B cell (primary cell): Measurements from ENCODE around the gene ESYT1. TPM values are rescaled to one million over a fixed set of nuclear protein-coding genes. Genes with fewer than 3 reads are reported as not detected.

Source experiments
- ATAC-seq: fragments of 200-7000 bp; cut with Tn5 transposase; one replicate; pipeline ENCODE4 v1.10.0; 2021; ENCODE audit warnings: low read depth, mild to moderate bottlenecking, moderate number of reproducible peaks, moderate library complexity
- CTCF ChIA-PET: fragments of 350-600 bp; sonication (Branson Sonifier 250); formaldehyde crosslinking; loops from one replicate; lab custom pipeline; 2021; ENCODE audit warnings: antibody characterized with exemption, inconsistent platforms; lab: Charles Lee
- POLR2A ChIA-PET: fragments of 350-600 bp; sonication (Branson Sonifier 250); formaldehyde crosslinking; loops from one replicate; lab custom pipeline; 2021; ENCODE audit warnings: antibody characterized with exemption; lab: Charles Lee
- DNase-seq: peaks from one replicate; pipeline ENCODE4 v3.0.0; 2013
- H2AFZ ChIP-seq: 2 replicates; pipeline ENCODE4 v1.6.1; 2012; ENCODE audit warnings: mild to moderate bottlenecking, low read depth, low read length; ENCODE audit not compliant: insufficient read depth, poor library complexity, severe bottlenecking
- H3K27ac ChIP-seq, 2 donors: 1 replicate in 1 of 2; 2 replicates in 1 of 2; pipeline ENCODE4 v1.5.1; 2012 to 2013; ENCODE audit warnings: low read length in 2 of 2, mild to moderate bottlenecking in 2 of 2, moderate library complexity in 1 of 2
- H3K27me3 ChIP-seq, 4 experiments: fragments of 200-600 bp in 1 of 4; sonication (generic) in 1 of 4; replicated peaks in 1 of 4; 1 replicate in 2 of 4; 2 replicates in 2 of 4; pipeline versions ENCODE4 v1.6.1 to v1.7.0; 2013 to 2016; ENCODE audit warnings: low read length in 3 of 4, mild to moderate bottlenecking in 2 of 4, mixed read lengths in 1 of 4, moderate library complexity in 1 of 4; ENCODE audit not compliant: insufficient read depth in 4 of 4, control insufficient read depth in 3 of 4; ENCODE audit errors: control extremely low read depth in 1 of 4
- H3K36me3 ChIP-seq, 2 experiments: replicated peaks in 1 of 2; 1 replicate in 1 of 2; 2 replicates in 1 of 2; pipeline versions ENCODE4 v1.6.1 to v1.7.1; 2013; ENCODE audit warnings: low read length in 1 of 2; ENCODE audit not compliant: insufficient read depth in 2 of 2, control insufficient read depth in 1 of 2; ENCODE audit errors: control extremely low read depth in 1 of 2, extremely low read depth in 1 of 2
- H3K4me1 ChIP-seq, 2 donors: fragments of 200-600 bp in 1 of 2; sonication (generic) in 1 of 2; 1 replicate in 1 of 2; 2 replicates in 1 of 2; pipeline versions ENCODE4 v1.5.1 to v1.6.1; 2013 to 2017; ENCODE audit warnings: low read length in 2 of 2; ENCODE audit not compliant: control insufficient read depth in 2 of 2, insufficient read depth in 2 of 2
- H3K4me2 ChIP-seq: replicated peaks from 2 replicates; pipeline ENCODE3; 2012; ENCODE audit warnings: mild to moderate bottlenecking, low read depth, low read length; ENCODE audit not compliant: poor library complexity, severe bottlenecking
- H3K4me3 ChIP-seq, 5 experiments: fragments of 200-600 bp in 1 of 5; sonication (generic) in 1 of 5; 1 replicate in 3 of 5; 2 replicates in 2 of 5; pipeline versions ENCODE4 v1.5.1 to v1.7.0; 2011 to 2016; ENCODE audit warnings: low read length in 4 of 5, mild to moderate bottlenecking in 4 of 5, low read depth in 2 of 5, control low read depth in 1 of 5, moderate library complexity in 1 of 5; ENCODE audit not compliant: insufficient read depth in 1 of 5; ENCODE audit errors: control extremely low read depth in 1 of 5, extremely low read depth in 1 of 5
- H3K79me2 ChIP-seq: fragments of 200-600 bp; sonication (generic); one replicate; pipeline ENCODE4 v1.6.0; 2016; ENCODE audit warnings: low read length; ENCODE audit not compliant: control insufficient read depth, insufficient read depth
- H3K9ac ChIP-seq: fragments of 200-600 bp; sonication (generic); 2 replicates; pipeline ENCODE4 v1.6.1; 2017; ENCODE audit warnings: mild to moderate bottlenecking, low read length, moderate library complexity
- H3K9me3 ChIP-seq, 3 donors: one replicate each; pipeline versions ENCODE4 v1.6.1 to v1.7.1; 2013; ENCODE audit warnings: low read length in 2 of 3; ENCODE audit not compliant: control insufficient read depth in 2 of 3, insufficient read depth in 1 of 3; ENCODE audit errors: control extremely low read depth in 1 of 3
- H4K20me1 ChIP-seq: 2 replicates; pipeline ENCODE4 v1.6.0; 2012; ENCODE audit warnings: mild to moderate bottlenecking, low read length; ENCODE audit not compliant: insufficient read depth, control insufficient read depth, poor library complexity, severe bottlenecking
- H3K27ac Mint-ChIP-seq: one replicate; pipeline ENCODE4 v1.8.0; 2021; ENCODE audit warnings: mixed read lengths
- H3K27me3 Mint-ChIP-seq: one replicate; pipeline ENCODE4 v1.8.0; 2021; ENCODE audit warnings: mixed read lengths
- H3K4me1 Mint-ChIP-seq: one replicate; pipeline ENCODE4 v1.8.0; 2021; ENCODE audit warnings: mixed read lengths
- H3K4me3 Mint-ChIP-seq: one replicate; pipeline ENCODE4 v1.8.0; 2021; ENCODE audit warnings: mixed read lengths
- H3K9me3 Mint-ChIP-seq: one replicate; pipeline ENCODE4 v1.8.0; 2022; ENCODE audit warnings: mixed read lengths; ENCODE audit not compliant: insufficient read depth
- CTCF ChIP-seq: fragments of 200-600 bp; IDR thresholded peaks from one replicate; pipeline ENCODE4 v1.8.0; 2022; ENCODE audit warnings: antibody characterized with exemption, mild to moderate bottlenecking
- EZH2 ChIP-seq: IDR thresholded peaks from 2 replicates; pipeline ENCODE4 v1.6.1; 2012; ENCODE audit warnings: borderline replicate concordance, low read depth, mild to moderate bottlenecking, moderate library complexity, low read length; ENCODE audit not compliant: insufficient read depth, poor library complexity, severe bottlenecking
- WGBS: methylation state at CpG from one replicate; pipeline ENCODE4 v1.1.5; 2013; ENCODE audit warnings: missing lambda C conversion rate; ENCODE audit not compliant: insufficient coverage; 5-methylcytosine and 5-hydroxymethylcytosine counted together
- intact Hi-C: fragments of 100-400 bp; cut with micrococcal nuclease; formaldehyde crosslinking; loops from one replicate; pipeline ENCODE4 v1.10.0; 2022
- polyA plus RNA-seq: library from polyadenylated mRNA; depleted of rRNA; stranded (reverse); fragments of >200 nt; gene quantifications from 2 replicates; pipeline ENCODE4 v1.2.3, GENCODE V29; 2012
- total RNA-seq, 2 donors: library from RNA; stranded (reverse); fragments of 120-200 nt in 1 of 2; gene quantifications; 1 replicate in 1 of 2; 2 replicates in 1 of 2; pipeline versions ENCODE4 v1.2.3 to v1.2.4, GENCODE V29; 2013 to 2022

Gene ESYT1
- total and polyA plus RNA-seq, 2 donors (not counting 1 experiment from before 2014, with no cell fraction given), result 154 to 162 TPM

GRCh38 chr12:56160894-56161689, 33.0 kb downstream of the ESYT1 start:
- H3K79me2 ChIP-seq, result peaks cover 43% of the 10 kb centered on the region
- ChIA-PET POLR2A (interaction anchor here (0.6 to 1.0 kb wide), 4 partner anchors 16 to 36 kb away, joined by 3 to 7 read pairs (median 4); no protein-coding TSS in a partner anchor), CTCF (interaction anchor here (1.0 to 3.4 kb wide), 7 partner anchors 28 to 235 kb away, joined by 3 to 24 read pairs (median 4); partner anchors contain the start of genes ANKRD52, SMARCC2 and ZC3H10)
- peaks cover 36% of the 10 kb centered on the region for H3K4me1 Mint-ChIP-seq
- peak overlapping the region; percentile 83 for H3K4me2 ChIP-seq
- H3K9me3 Mint-ChIP-seq, result no peaks in the 10 kb centered on the region
- TF ChIP-seq CTCF (no peak), EZH2 (no peak)
- no peak overlapping the region for H2AFZ ChIP-seq
- H3K4me1 ChIP-seq, result peaks cover 20 to 38% of the 10 kb centered on the region in 2 donors
- no peaks in the 10 kb centered on the region for H3K27me3 ChIP-seq
- H3K27ac Mint-ChIP-seq, result peak overlapping the region; percentile 67
- no peaks in the 10 kb centered on the region for H3K27me3 Mint-ChIP-seq
- peak overlapping the region; percentile 88 to 97 for H3K27ac ChIP-seq
- no peak overlapping the region for H3K9ac ChIP-seq
- DNase-seq (no peak), ATAC-seq (no peak)
- no peaks in the 10 kb centered on the region for H3K9me3 ChIP-seq
- H3K4me3 ChIP-seq, result no peak overlapping the region
- H3K36me3 ChIP-seq, result peaks cover 6 to 66% of the 10 kb centered on the region in 2 experiments
- WGBS, result 93% methylated on average over 5 of the region's 11 CpGs
- intact Hi-C loops, result no loop called here
- peaks cover 14% of the 10 kb centered on the region for H4K20me1 ChIP-seq
- H3K4me3 Mint-ChIP-seq, result peak overlapping the region; percentile 96
